ENCODE measurements around the gene CISH.
A peak's percentile ranks its signal among the peaks of the same experiment; 100 is the strongest.

Gene CISH, protein sequence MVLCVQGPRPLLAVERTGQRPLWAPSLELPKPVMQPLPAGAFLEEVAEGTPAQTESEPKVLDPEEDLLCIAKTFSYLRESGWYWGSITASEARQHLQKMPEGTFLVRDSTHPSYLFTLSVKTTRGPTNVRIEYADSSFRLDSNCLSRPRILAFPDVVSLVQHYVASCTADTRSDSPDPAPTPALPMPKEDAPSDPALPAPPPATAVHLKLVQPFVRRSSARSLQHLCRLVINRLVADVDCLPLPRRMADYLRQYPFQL

GRCh38 chr3:50611464-50612233 is at the start of gene CISH:
Gene CISH (minus strand): TSS chr3:50611774. CDS start chr3:50611650, 124 bp downstream.
- peak; percentile 97 to 98 for DNase-seq

DNA sequence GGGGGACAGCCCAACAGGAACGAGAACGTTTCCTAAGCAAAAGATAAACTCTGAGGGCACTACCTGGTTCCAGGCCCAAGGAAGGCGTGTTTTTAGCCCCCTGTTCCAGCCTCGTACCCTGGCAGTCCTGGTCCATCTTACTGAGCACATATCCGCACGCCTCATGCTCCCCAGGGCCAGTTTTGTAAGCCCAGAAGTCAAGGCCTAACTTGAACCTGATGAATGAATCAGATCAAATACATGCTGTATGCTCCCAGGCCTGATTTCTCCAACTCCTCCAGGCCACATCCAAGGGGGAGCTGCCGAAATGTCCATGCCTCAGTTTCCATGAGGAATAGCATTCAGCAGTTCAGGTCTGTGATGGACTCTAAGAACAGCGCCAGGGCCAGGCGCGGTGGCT is 48.8 kb upstream of the CISH start:
- no peak for DNase-seq

DNA sequence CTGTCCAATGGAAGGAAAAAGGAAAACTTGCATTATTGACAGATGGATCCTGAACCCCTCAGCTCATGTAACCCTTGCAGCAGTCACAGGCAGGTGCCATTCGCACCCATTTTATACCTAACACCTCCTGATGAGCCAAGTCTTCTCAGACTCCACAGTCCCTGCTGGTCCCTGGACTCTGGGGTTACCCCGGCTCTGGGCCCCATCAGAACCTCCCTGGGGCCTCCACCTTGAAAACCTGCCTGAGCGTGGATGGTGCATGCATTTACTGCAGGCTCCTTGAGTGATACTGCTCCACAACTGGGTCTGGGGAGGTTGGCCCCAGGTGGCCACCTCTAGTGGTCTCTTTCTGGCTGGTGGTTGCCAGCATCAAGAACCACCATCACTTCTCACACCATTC is 47.3 kb upstream of the CISH start:
- DNase-seq = no peak

- DNase-seq = no peak
These were observed 46.8 kb upstream of the CISH start for GRCh38 chr3:50658416-50658815.

DNA sequence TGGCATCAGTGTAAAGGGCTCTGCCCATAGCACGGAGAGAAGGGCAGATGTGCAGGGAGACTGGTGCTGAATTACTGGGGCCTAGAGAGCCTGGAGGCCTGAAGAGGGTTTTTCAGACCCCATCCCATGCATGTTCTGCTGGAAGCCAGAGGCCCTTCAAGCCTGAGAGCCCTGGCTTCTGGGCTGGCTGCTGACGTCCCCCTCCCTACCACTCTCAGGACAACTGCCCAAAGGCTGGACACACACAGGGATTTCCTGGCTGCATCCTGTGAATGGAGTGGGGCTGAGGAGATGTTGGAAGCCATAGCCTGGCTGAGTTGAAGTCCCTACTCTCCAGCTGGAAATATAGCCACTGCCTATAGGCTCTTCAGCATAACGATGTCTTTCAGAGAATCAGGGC is 46.2 kb upstream of the CISH start:
- no peak for DNase-seq

GRCh38 chr3:50657407-50657806 is 45.8 kb upstream of the CISH start:
- no peak for DNase-seq

DNA sequence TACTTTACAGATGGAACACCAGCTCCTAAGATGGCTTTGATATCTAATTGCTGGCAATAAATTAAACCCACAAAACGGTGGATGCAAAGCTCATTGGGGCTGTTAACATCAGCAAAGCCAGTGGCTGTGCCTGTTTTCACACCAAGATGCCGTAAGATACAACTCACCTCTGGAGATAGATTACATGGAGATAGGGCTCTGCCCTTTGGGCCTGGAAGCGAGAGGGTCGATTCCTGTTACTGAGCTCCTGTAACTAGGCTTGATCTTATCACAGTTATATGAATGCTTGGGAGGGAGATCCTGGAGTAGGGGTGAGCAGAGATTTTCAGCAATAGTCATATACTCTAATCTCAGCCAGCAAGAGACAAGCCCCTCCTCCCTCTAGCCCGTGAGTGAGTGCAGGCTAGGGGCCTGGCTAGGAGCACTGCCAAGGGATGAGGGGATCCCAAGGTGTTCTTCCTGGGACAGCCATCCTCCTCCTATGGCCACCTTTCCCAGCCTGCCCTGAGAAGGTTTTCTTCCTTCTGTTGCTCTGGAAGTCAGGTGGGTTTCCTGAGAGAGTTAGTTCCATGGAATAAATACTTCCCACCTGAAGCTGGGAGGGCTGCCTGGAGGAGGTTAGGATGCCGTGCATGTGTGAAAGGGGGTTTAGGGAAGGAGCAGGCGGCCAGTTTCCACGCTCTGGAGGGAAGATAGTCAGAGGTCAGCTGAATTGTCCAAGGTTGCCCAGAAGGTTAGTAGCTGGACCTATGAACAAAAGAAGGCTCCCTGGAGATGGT is 45.0 kb upstream of the CISH start:
- no peak for DNase-seq

DNA sequence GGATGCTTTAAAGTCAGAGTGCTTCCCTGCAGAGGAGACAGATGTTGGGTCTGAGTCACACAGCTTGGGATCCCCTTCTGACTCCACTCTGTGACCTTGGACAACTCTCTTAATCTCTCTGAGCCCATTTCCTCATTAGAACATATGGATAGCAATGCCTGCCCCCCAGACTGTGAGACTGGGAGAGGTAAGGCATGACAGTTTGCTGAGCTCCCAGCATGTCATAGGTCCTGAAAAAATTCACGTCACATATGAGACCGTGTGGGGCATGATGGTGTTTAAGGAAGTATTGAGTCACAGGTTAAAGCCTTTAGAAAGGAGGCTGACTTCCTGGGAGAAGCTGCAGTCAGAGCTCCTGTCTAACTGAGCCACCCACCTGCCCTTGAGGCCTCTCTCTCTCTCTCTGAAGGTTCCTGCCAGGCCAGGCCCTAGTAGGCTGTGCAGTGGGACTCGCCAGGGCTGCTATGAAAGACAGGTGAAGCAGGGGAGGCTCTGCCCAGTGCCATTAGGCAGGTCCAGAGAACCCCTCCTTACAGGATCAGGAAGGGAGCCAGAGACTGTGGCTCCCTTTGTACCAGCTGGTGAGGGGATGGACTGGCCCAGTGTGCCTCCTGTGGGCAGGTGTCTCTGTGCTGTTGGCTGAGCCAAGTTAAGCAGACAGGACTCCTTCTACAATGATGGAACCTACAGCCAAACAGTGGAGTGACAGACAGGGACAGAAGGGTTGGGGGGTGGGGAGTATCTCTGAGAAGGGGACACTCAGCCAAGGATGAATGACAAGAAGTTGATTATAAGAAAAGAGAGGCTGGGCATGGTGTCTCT is 43.6 kb upstream of the CISH start:
- peak in 1 of 2 donors; percentile 8 for DNase-seq

- no peak for DNase-seq
These were observed 42.5 kb upstream of the CISH start for GRCh38 chr3:50653937-50654595.

DNA sequence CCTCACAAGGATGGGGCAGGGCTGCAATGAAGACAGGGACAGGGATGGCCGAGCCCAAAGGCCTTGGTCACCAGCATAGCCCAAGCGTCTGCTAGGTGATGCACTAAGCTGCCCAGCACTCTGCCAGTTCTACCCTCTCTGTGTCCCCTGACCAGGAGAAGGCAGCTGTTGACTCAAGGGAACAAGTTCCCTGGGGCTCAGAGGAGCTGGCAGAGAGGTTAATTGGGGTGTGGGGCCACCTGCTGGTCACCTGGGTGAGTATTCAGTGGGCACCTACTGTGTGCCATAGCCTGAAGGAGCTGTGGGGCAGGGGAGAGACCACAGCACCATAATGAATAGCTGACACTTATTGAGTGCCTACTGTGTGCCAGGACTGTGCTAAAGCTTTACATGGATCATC is 41.1 kb upstream of the CISH start:
- DNase-seq = no peak

GRCh38 chr3:50651920-50652529 is 40.5 kb upstream of the CISH start:
- no peak for DNase-seq

DNA sequence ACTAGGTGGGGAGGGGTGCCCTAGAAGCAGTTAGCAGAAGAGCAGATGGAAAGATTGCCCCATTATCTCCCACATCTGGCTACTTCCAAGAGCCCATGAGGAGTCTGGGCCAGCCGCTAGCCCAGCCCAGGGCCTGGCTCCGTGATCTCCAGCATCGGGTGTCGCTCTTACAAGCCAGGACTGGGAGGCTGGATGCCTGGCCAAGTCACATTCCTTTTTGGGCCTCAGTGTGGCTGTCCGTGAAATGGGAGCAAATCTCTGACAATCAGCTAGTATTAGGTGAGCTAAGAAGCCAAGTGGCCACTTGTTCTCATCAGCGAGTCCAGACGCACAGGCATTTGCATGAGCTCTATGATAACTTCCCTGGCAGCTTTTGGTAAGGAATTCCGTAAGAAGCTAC is 39.9 kb upstream of the CISH start:
- DNase-seq = no peak

- no peak for DNase-seq
These were observed 38.4 kb upstream of the CISH start for GRCh38 chr3:50650018-50650417.

GRCh38 chr3:50649451-50649931 is 37.9 kb upstream of the CISH start:
- DNase-seq = no peak

DNA sequence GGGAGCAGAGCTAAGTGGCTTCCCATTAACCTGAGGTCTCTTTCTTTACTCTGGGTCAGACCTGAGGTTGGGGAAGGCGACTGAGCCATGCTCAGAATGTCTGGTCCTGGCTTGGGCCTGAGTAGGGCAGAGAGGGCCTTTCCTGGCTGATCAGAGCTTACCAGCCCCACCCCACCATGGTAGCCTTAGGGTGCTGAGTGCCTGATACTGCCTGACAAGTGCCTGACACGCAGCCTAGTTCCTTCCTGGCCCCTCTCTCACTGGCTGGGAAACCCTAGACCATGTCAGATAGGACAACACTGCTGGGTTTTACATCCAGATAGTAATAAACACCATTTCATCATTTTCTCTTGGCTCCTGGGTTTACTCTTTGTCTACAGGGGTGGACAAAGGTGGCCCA is 37.4 kb upstream of the CISH start:
- DNase-seq = no peak

- DNase-seq = no peak
These were observed 36.7 kb upstream of the CISH start for GRCh38 chr3:50648313-50648712.

GRCh38 chr3:50645378-50645777 is 33.8 kb upstream of the CISH start:
- no peak for DNase-seq

DNA sequence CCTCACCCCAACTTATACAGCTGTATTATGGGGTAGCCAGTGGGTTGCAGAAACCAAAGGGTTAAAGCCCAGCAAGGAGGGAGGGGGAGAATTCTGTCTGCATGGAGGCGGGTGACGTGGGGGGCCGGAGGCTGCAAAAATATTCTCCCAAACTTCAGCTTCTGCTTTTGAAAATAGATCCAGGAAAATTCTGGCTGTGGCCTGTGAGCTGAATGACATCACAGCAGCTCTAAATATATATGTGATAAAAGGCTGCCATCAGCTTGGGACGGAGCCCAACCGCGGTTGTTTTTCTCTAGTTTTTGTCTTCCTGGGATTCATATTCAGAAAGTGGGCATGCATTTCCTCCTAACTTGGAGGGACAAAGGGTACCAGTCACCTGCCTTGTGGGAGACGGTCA is 33.0 kb upstream of the CISH start:
- DNase-seq = no peak

- no peak for DNase-seq
These were observed 30.8 kb upstream of the CISH start for GRCh38 chr3:50642382-50642781.

GRCh38 chr3:50639055-50639494 is 27.5 kb upstream of the CISH start:
- DNase-seq = no peak

- DNase-seq = no peak
These were observed 26.4 kb upstream of the CISH start for GRCh38 chr3:50637945-50638344.

DNA sequence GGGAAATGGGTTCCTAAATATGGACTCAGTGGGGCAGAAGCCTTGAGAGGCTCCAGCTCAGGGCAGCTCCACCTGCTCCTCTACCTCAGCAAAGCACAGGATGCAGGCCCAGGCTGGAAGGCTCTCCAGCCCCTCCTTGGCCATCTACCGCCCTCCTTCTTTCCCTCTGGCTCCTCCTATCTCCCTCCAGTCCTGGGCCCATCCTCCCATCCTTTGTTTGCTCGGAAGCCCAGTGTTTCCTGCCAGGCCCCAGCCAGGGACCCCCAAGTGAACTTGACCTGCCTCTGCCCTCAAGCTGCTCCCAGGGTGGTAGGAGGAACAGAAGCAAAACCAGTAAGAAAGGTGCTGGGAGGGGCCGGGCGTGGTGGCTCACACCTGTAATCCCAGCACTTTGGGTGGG is 25.4 kb upstream of the CISH start:
- no peak for DNase-seq

Measured in bone marrow (tissue), 2 donors.